HCT116 (cell line): Measurements from ENCODE around the gene ITFG1. TPM values are rescaled to one million over a fixed set of nuclear protein-coding genes. Genes with fewer than 3 reads are reported as not detected.

Experiments
- ATAC-seq: fragments of 200-7000 bp; cut with Tn5 transposase; 2 replicates; pipeline ENCODE4 v1.9.1; 2020; ENCODE audit warnings: mild to moderate bottlenecking, moderate library complexity
- BruUV-seq: library from RNA; stranded (reverse); fragments of 400-500 nt; replicated peaks from 2 replicates; lab custom pipeline; 2021; lab: Mats Ljungman, UMichigan
- CTCF ChIA-PET: fragments of 300-600 bp; sonication (Branson Sonifier 250); formaldehyde crosslinking; loops from one replicate; lab custom pipeline; 2021; ENCODE audit warnings: antibody characterized with exemption; lab: Charles Lee
- POLR2A ChIA-PET: fragments of 300-600, 350-600 bp; sonication (Branson Sonifier 250); formaldehyde crosslinking; loops from one replicate; lab custom pipeline; 2021; ENCODE audit warnings: antibody characterized with exemption; lab: Charles Lee
- RAD21 ChIA-PET, 2 experiments: fragments of 300-600 bp; sonication (Branson Sonifier 250); formaldehyde crosslinking; loops; one replicate each; lab custom pipeline; 2023; ENCODE audit warnings: low total read pairs in 2 of 2; ENCODE audit not compliant: uncharacterized antibody in 2 of 2, unreplicated experiment in 2 of 2, low non-redundant PET in 1 of 2; lab: Charles Lee
- DNase-seq: peaks from one replicate; pipeline ENCODE4 v3.0.0-alpha.2; 2010; ENCODE audit warnings: low read depth, low spot score
- H2AFZ ChIP-seq: fragments of 200-600 bp; shearing (Covaris generic), sonication (generic); 2 replicates; pipeline ENCODE4 v1.6.1; 2017; ENCODE audit warnings: low read depth, mixed run types, mixed read lengths, antibody characterized with exemption, low read length; ENCODE audit not compliant: poor library complexity, severe bottlenecking
- H3K27ac ChIP-seq: 2 replicates; pipeline ENCODE4 v1.5.1; 2012; ENCODE audit warnings: low read depth, low read length
- H3K27me3 ChIP-seq: fragments of 200-600 bp; sonication (generic); 2 replicates; pipeline ENCODE4 v1.6.1; 2016; ENCODE audit warnings: mixed run types, low read length, mixed read lengths; ENCODE audit not compliant: insufficient read depth
- H3K36me3 ChIP-seq, 2 experiments: fragments of 200-500 bp in 1 of 2; fragments of 200-600 bp in 1 of 2; sonication (Bioruptor generic) in 1 of 2; sonication (generic) in 1 of 2; 2 replicates each; pipeline versions ENCODE4 v1.5.1 to v1.6.1; 2014 to 2016; ENCODE audit warnings: low read length in 2 of 2, inconsistent platforms in 1 of 2, mixed read lengths in 1 of 2, mixed run types in 1 of 2; ENCODE audit not compliant: insufficient read depth in 2 of 2, control insufficient read depth in 1 of 2
- H3K4me1 ChIP-seq, 2 experiments: fragments of 200-600 bp in 1 of 2; sonication (generic) in 1 of 2; 2 replicates each; pipeline versions ENCODE4 v1.5.1 to v1.6.1; 2012 to 2017; ENCODE audit warnings: low read length in 2 of 2, inconsistent platforms in 1 of 2, mild to moderate bottlenecking in 1 of 2, mixed read lengths in 1 of 2, mixed run types in 1 of 2, moderate library complexity in 1 of 2; ENCODE audit not compliant: insufficient read depth in 2 of 2, control insufficient read depth in 1 of 2
- H3K4me2 ChIP-seq: fragments of 200-600 bp; sonication (generic); 2 replicates; pipeline ENCODE4 v1.6.1; 2017; ENCODE audit warnings: mixed run types, low read length, mixed read lengths
- H3K4me3 ChIP-seq, 2 experiments: fragments of 200-600 bp in 1 of 2; sonication (generic) in 1 of 2; replicated peaks in 1 of 2; 2 replicates each; pipeline ENCODE4 v1.5.1; 2011 to 2016; ENCODE audit warnings: low read length in 2 of 2, control low read depth in 1 of 2, low read depth in 1 of 2, mild to moderate bottlenecking in 1 of 2, mixed read lengths in 1 of 2, mixed run types in 1 of 2
- H3K79me2 ChIP-seq: fragments of 200-600 bp; sonication (generic); 2 replicates; pipeline ENCODE4 v1.6.1; 2017; ENCODE audit warnings: mild to moderate bottlenecking, mixed run types, low read length, moderate library complexity, mixed read lengths; ENCODE audit not compliant: insufficient read depth
- H3K9ac ChIP-seq: fragments of 200-600 bp; sonication (generic); 2 replicates; pipeline ENCODE4 v1.6.1; 2016; ENCODE audit warnings: low read length, mixed read lengths
- H3K9me2 ChIP-seq: fragments of 200-600 bp; sonication (generic), shearing (Covaris generic); 2 replicates; pipeline ENCODE4 v1.6.1; 2017; ENCODE audit warnings: mixed run types, mild to moderate bottlenecking, moderate library complexity; ENCODE audit not compliant: insufficient read depth
- H3K9me3 ChIP-seq, 2 experiments: fragments of 200-500 bp in 1 of 2; fragments of 200-600 bp in 1 of 2; sonication (Bioruptor generic) in 1 of 2; sonication (generic) in 1 of 2; 2 replicates each; pipeline ENCODE4 v1.6.1; 2014 to 2017; ENCODE audit warnings: low read length in 2 of 2, mixed read lengths in 2 of 2, inconsistent platforms in 1 of 2, low read depth in 1 of 2, mild to moderate bottlenecking in 1 of 2, mixed run types in 1 of 2, moderate library complexity in 1 of 2; ENCODE audit not compliant: control insufficient read depth in 1 of 2, insufficient read depth in 1 of 2
- H4K20me1 ChIP-seq: fragments of 200-600 bp; sonication (generic), shearing (Covaris generic); 2 replicates; pipeline ENCODE4 v1.6.1; 2017; ENCODE audit warnings: mixed run types, mild to moderate bottlenecking, moderate library complexity; ENCODE audit not compliant: insufficient read depth
- CBX3 ChIP-seq: IDR thresholded peaks from 2 replicates; pipeline ENCODE4 v1.6.1; 2012; ENCODE audit warnings: low read depth
- EGR1 ChIP-seq: IDR thresholded peaks from 2 replicates; pipeline ENCODE4 v1.6.1; 2012; ENCODE audit warnings: low read depth
- POLR2A ChIP-seq: IDR thresholded peaks from 2 replicates; pipeline ENCODE4 v1.7.0; 2011; ENCODE audit warnings: borderline replicate concordance; ENCODE audit not compliant: insufficient read depth, insufficient read length; ENCODE audit errors: extremely low read depth
- POLR2AphosphoS5 ChIP-seq: IDR thresholded peaks from 2 replicates; pipeline ENCODE4 v1.6.1; 2011; ENCODE audit warnings: mild to moderate bottlenecking, low read depth, low read length, moderate library complexity
- RAD21 ChIP-seq: IDR thresholded peaks from 2 replicates; pipeline ENCODE4 v1.6.1; 2012; ENCODE audit warnings: low read depth, mild to moderate bottlenecking
- SRF ChIP-seq: IDR thresholded peaks from 2 replicates; pipeline ENCODE4 v1.6.1; 2012; ENCODE audit warnings: low read depth
- TCF7L2 ChIP-seq: IDR thresholded peaks from 2 replicates; pipeline ENCODE4 v1.7.0; 2011; ENCODE audit warnings: borderline replicate concordance, inconsistent platforms; ENCODE audit not compliant: insufficient read depth, insufficient read length; ENCODE audit errors: extremely low read depth
- ZFX ChIP-seq: fragments of 450-650 bp; IDR thresholded peaks from 2 replicates; pipeline ENCODE4 v1.6.1; 2017
- intact Hi-C: fragments of 100-400 bp; cut with micrococcal nuclease; formaldehyde crosslinking; loops from 2 replicates; pipeline ENCODE4 v1.10.0; 2022
- total RNA-seq: library from RNA; stranded (reverse); gene quantifications from one replicate; pipeline ENCODE4 v1.2.1, GENCODE V29; 2021; ENCODE audit not compliant: unreplicated experiment
- TF ChIP-seq, protein P1 (sequence below), 3 experiments: fragments of 200-600 bp in 1 of 3; sonication (generic) in 1 of 3; IDR thresholded peaks in 2 of 3; conservative IDR thresholded peaks in 1 of 3; 2 replicates each; pipeline ENCODE4 v1.5.1; 2012 to 2017; ENCODE audit warnings: low read depth in 2 of 3, low read length in 2 of 3, antibody characterized with exemption in 1 of 3, borderline replicate concordance in 1 of 3, control low read depth in 1 of 3, mild to moderate bottlenecking in 1 of 3, mixed read lengths in 1 of 3, mixed run types in 1 of 3, moderate library complexity in 1 of 3; ENCODE audit not compliant: insufficient read depth in 1 of 3
- TF ChIP-seq, protein P2 (sequence below): IDR thresholded peaks from 2 replicates; pipeline ENCODE4 v1.6.1; 2012; ENCODE audit warnings: low read depth
- TF ChIP-seq, protein P3 (sequence below): IDR thresholded peaks from 2 replicates; pipeline ENCODE4 v1.6.1; 2011; ENCODE audit warnings: mild to moderate bottlenecking, low read length, moderate library complexity; ENCODE audit not compliant: insufficient replicate concordance; ENCODE audit errors: extremely low read depth

ITFG1 gene
- total RNA-seq, 1 experiment from 2014 or later: 24.9 TPM

DNA sequence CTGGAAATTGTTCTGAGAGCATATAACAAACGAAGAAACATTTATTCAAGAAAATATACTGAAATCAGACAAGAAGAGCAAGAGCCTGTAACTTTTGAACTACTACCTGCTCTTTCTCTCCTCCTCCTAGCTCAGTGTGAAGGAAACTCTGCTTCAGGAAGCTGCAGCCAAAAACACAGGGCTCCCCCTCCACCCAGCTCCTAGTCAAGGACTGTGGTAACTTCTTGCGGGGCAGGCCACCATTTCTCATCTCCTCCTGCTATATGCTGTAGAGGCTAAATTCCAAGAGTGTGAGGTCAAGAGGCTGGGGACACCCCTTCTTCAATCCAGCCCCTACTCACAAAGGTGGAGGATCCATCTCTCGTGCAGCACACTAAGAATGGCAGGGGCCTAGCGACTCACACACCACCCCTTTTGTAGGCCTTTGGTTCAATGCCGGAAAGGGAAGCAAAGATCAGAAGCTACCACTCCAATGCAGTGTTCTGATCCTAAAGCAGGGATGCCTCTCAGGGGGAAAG, 74.6 kb downstream of the ITFG1 start:
- Histone ChIP-seq H3K9ac (no peak overlapping the region), H3K4me1 (no peaks in the 10 kb centered on the region), H3K9me2 (no peaks in the 10 kb centered on the region), H3K4me3 (no peak overlapping the region), H4K20me1 (no peaks in the 10 kb centered on the region), H3K27ac (no peak overlapping the region), H3K27me3 (no peaks in the 10 kb centered on the region), H3K79me2 (no peaks in the 10 kb centered on the region), H2AFZ (no peak overlapping the region), H3K4me2 (no peak overlapping the region), H3K9me3 (no peaks in the 10 kb centered on the region), H3K36me3 (no peaks in the 10 kb centered on the region)
- ATAC-seq (no peak), DNase-seq (no peak)
- ChIA-PET POLR2A (no interaction called here), CTCF (no interaction called here), RAD21 (no interaction called here)
- BruUV-seq: no TSS peak
- intact Hi-C loops: no loop called here
- TF ChIP-seq, protein P1, sequence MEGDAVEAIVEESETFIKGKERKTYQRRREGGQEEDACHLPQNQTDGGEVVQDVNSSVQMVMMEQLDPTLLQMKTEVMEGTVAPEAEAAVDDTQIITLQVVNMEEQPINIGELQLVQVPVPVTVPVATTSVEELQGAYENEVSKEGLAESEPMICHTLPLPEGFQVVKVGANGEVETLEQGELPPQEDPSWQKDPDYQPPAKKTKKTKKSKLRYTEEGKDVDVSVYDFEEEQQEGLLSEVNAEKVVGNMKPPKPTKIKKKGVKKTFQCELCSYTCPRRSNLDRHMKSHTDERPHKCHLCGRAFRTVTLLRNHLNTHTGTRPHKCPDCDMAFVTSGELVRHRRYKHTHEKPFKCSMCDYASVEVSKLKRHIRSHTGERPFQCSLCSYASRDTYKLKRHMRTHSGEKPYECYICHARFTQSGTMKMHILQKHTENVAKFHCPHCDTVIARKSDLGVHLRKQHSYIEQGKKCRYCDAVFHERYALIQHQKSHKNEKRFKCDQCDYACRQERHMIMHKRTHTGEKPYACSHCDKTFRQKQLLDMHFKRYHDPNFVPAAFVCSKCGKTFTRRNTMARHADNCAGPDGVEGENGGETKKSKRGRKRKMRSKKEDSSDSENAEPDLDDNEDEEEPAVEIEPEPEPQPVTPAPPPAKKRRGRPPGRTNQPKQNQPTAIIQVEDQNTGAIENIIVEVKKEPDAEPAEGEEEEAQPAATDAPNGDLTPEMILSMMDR (IDR thresholded peaks at IDR 0.05 in 2 of 3, conservative IDR thresholded peaks at IDR 0.05 in 1 of 3; ENCODE audit: borderline replicate concordance in 1 of 3, insufficient read depth in 1 of 3, low read depth in 2 of 3, low read length in 2 of 3): no peak
- TF ChIP-seq POLR2AphosphoS5 (no peak), RAD21 (no peak), CBX3 (no peak), SRF (no peak), EGR1 (no peak), ZFX (no peak), POLR2A (no peak), TCF7L2 (no peak)
- TF ChIP-seq, protein P2, sequence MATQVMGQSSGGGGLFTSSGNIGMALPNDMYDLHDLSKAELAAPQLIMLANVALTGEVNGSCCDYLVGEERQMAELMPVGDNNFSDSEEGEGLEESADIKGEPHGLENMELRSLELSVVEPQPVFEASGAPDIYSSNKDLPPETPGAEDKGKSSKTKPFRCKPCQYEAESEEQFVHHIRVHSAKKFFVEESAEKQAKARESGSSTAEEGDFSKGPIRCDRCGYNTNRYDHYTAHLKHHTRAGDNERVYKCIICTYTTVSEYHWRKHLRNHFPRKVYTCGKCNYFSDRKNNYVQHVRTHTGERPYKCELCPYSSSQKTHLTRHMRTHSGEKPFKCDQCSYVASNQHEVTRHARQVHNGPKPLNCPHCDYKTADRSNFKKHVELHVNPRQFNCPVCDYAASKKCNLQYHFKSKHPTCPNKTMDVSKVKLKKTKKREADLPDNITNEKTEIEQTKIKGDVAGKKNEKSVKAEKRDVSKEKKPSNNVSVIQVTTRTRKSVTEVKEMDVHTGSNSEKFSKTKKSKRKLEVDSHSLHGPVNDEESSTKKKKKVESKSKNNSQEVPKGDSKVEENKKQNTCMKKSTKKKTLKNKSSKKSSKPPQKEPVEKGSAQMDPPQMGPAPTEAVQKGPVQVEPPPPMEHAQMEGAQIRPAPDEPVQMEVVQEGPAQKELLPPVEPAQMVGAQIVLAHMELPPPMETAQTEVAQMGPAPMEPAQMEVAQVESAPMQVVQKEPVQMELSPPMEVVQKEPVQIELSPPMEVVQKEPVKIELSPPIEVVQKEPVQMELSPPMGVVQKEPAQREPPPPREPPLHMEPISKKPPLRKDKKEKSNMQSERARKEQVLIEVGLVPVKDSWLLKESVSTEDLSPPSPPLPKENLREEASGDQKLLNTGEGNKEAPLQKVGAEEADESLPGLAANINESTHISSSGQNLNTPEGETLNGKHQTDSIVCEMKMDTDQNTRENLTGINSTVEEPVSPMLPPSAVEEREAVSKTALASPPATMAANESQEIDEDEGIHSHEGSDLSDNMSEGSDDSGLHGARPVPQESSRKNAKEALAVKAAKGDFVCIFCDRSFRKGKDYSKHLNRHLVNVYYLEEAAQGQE: no peak
- TF ChIP-seq, protein P3, sequence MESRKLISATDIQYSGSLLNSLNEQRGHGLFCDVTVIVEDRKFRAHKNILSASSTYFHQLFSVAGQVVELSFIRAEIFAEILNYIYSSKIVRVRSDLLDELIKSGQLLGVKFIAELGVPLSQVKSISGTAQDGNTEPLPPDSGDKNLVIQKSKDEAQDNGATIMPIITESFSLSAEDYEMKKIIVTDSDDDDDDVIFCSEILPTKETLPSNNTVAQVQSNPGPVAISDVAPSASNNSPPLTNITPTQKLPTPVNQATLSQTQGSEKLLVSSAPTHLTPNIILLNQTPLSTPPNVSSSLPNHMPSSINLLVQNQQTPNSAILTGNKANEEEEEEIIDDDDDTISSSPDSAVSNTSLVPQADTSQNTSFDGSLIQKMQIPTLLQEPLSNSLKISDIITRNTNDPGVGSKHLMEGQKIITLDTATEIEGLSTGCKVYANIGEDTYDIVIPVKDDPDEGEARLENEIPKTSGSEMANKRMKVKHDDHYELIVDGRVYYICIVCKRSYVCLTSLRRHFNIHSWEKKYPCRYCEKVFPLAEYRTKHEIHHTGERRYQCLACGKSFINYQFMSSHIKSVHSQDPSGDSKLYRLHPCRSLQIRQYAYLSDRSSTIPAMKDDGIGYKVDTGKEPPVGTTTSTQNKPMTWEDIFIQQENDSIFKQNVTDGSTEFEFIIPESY: no peak
